PC-9 (cell line): ENCODE results near the gene SFMBT2. TPM values are rescaled to one million over a fixed set of nuclear protein-coding genes. Genes with fewer than 3 reads are reported as not detected.

Experiments
- BruUV-seq: library from RNA; stranded (reverse); fragments of 400-500 nt; replicated peaks from 2 replicates; lab custom pipeline; 2021; lab: Mats Ljungman, UMichigan
- CTCF ChIA-PET: fragments of 300-600 bp; sonication (Branson Sonifier 250); formaldehyde crosslinking; loops from one replicate; lab custom pipeline; 2022; ENCODE audit warnings: antibody characterized with exemption; lab: Charles Lee
- POLR2A ChIA-PET: fragments of 300-600 bp; sonication (Branson Sonifier 250); formaldehyde crosslinking; loops from one replicate; lab custom pipeline; 2022; ENCODE audit warnings: antibody characterized with exemption; ENCODE audit not compliant: unreplicated experiment; lab: Charles Lee
- DNase-seq, 2 experiments: peaks; one replicate each; pipeline versions ENCODE4 v3.0.0 to v3.0.0-alpha.2; 2015 to 2022; ENCODE audit warnings: mixed read lengths in 1 of 2
- H2AFZ ChIP-seq: fragments of 200-600 bp; sonication (generic); 2 replicates; pipeline ENCODE4 v1.8.1; 2017; ENCODE audit warnings: antibody characterized with exemption
- H3F3A ChIP-seq: fragments of 200-600 bp; sonication (generic); 2 replicates; pipeline ENCODE4 v1.8.1; 2017; ENCODE audit warnings: antibody characterized with exemption, mild to moderate bottlenecking, low read depth; ENCODE audit not compliant: insufficient read depth
- H3K27ac ChIP-seq: fragments of 200-600 bp; sonication (generic); 2 replicates; pipeline ENCODE4 v1.6.1; 2016; ENCODE audit warnings: mixed run types
- H3K27me3 ChIP-seq: fragments of 200-600 bp; sonication (generic); 2 replicates; pipeline ENCODE4 v1.6.1; 2016; ENCODE audit warnings: low read depth, mixed run types; ENCODE audit not compliant: insufficient read depth
- H3K36me3 ChIP-seq: fragments of 200-600 bp; sonication (generic); 2 replicates; pipeline ENCODE4 v1.6.1; 2016; ENCODE audit warnings: low read depth, mixed run types
- H3K4me1 ChIP-seq: fragments of 200-600 bp; sonication (generic); replicated peaks from 2 replicates; pipeline ENCODE4 v1.6.1; 2016; ENCODE audit warnings: mixed run types; ENCODE audit not compliant: insufficient read depth
- H3K4me2 ChIP-seq: fragments of 200-600 bp; sonication (generic); 2 replicates; pipeline ENCODE4 v1.6.1; 2017; ENCODE audit warnings: mixed run types
- H3K4me3 ChIP-seq: fragments of 200-600 bp; sonication (generic); 2 replicates; pipeline ENCODE4 v1.6.1; 2016; ENCODE audit warnings: mixed run types
- H3K79me2 ChIP-seq: fragments of 200-600 bp; sonication (generic); 2 replicates; pipeline ENCODE4 v1.6.1; 2017; ENCODE audit warnings: low read depth, mixed run types
- H3K9me2 ChIP-seq: fragments of 200-600 bp; sonication (generic); 2 replicates; pipeline ENCODE4 v1.8.1; 2017; ENCODE audit warnings: mild to moderate bottlenecking; ENCODE audit not compliant: insufficient read depth
- H3K9me3 ChIP-seq: fragments of 200-600 bp; sonication (generic); 2 replicates; pipeline ENCODE4 v1.8.1; 2016; ENCODE audit warnings: low read depth; ENCODE audit not compliant: insufficient read depth
- H4K20me1 ChIP-seq: fragments of 200-600 bp; sonication (generic); 2 replicates; pipeline ENCODE4 v1.8.1; 2017; ENCODE audit not compliant: insufficient read depth
- EZH2 ChIP-seq: fragments of 200-600 bp; sonication (generic); IDR thresholded peaks from 2 replicates; pipeline ENCODE4 v1.8.0; 2017; ENCODE audit warnings: antibody characterized with exemption, low read depth
- intact Hi-C: fragments of 100-400 bp; cut with micrococcal nuclease; formaldehyde crosslinking; loops from one replicate; pipeline ENCODE4 v1.10.0; 2022; ENCODE audit not compliant: unreplicated experiment
- total RNA-seq: library from RNA; stranded (reverse); gene quantifications from 2 replicates; pipeline ENCODE4 v1.2.3, GENCODE V29; 2021
- TF ChIP-seq, protein P1 (sequence below): fragments of 200-600 bp; sonication (generic); conservative IDR thresholded peaks from 2 replicates; pipeline ENCODE4 v1.6.1; 2017; ENCODE audit warnings: mixed run types, antibody characterized with exemption, mild to moderate bottlenecking, moderate library complexity

SFMBT2 gene
- total RNA-seq, 1 experiment from 2014 or later, result 0.07 TPM

DNA sequence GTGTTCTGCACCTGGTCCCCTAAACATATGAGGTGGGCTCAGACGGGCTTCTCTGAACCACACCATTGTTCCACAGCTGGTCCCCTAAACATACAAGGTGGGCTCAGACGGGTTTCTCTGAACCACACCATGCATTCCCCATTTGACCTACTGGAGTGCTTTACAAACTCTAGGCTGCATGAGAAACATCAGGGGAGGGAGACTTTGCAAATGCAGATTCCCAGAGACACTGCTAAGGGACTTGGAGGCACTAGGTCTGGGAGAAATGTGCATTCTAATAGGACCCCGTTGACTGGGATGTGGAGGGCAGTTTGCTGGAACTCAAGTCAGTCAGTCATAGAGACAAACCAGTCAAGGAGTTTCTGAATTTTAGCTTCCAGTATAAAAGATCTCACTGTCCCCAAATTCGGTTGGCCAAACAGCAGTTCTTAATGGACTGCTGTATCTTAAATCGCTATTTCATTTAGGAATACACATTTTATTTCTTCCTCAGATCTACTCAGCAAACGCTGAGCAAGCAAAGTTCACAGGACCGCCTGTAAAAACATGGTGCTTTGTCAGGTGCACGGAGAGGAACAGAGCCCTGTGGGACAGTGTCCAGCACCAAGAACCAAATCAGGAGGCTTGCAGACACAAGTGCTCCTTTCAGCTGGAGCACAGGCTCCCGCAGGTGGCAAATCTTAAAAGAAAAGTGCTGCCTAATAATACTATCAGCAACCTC lies 198.8 kb downstream of the SFMBT2 start:
- intact Hi-C loops, result no loop called here
- Histone ChIP-seq H3F3A (no peaks in the 10 kb centered on the region), H3K36me3 (no peaks in the 10 kb centered on the region), H3K27ac (no peak overlapping the region), H3K9me2 (no peaks in the 10 kb centered on the region), H4K20me1 (no peaks in the 10 kb centered on the region), H3K27me3 (peaks cover 48% of the 10 kb centered on the region), H3K4me3 (no peak overlapping the region), H2AFZ (no peak overlapping the region), H3K4me2 (no peak overlapping the region), H3K4me1 (no peaks in the 10 kb centered on the region), H3K9me3 (no peaks in the 10 kb centered on the region), H3K79me2 (no peaks in the 10 kb centered on the region)
- no peak for DNase-seq
- POLR2A ChIA-PET, result no interaction called here
- BruUV-seq, result no TSS peak
- CTCF ChIA-PET, result no interaction called here
- no peak for TF ChIP-seq EZH2
- TF ChIP-seq, protein P1, sequence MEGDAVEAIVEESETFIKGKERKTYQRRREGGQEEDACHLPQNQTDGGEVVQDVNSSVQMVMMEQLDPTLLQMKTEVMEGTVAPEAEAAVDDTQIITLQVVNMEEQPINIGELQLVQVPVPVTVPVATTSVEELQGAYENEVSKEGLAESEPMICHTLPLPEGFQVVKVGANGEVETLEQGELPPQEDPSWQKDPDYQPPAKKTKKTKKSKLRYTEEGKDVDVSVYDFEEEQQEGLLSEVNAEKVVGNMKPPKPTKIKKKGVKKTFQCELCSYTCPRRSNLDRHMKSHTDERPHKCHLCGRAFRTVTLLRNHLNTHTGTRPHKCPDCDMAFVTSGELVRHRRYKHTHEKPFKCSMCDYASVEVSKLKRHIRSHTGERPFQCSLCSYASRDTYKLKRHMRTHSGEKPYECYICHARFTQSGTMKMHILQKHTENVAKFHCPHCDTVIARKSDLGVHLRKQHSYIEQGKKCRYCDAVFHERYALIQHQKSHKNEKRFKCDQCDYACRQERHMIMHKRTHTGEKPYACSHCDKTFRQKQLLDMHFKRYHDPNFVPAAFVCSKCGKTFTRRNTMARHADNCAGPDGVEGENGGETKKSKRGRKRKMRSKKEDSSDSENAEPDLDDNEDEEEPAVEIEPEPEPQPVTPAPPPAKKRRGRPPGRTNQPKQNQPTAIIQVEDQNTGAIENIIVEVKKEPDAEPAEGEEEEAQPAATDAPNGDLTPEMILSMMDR, result no peak

GRCh38 chr10:7210516-7210915 lies 200.3 kb downstream of the SFMBT2 start:
- CTCF ChIA-PET, result no interaction called here
- DNase-seq, result no peak
- no peaks in the 10 kb centered on the region for H3K36me3 ChIP-seq

GRCh38 chr10:7209458-7209857 lies 201.4 kb downstream of the SFMBT2 start:
- Histone ChIP-seq H3K4me3 (no peak overlapping the region), H3K27me3 (peaks cover 53% of the 10 kb centered on the region), H3K36me3 (no peaks in the 10 kb centered on the region), H3K9me2 (no peaks in the 10 kb centered on the region), H3K4me2 (no peak overlapping the region), H2AFZ (no peak overlapping the region), H3K4me1 (no peaks in the 10 kb centered on the region), H3K9me3 (no peaks in the 10 kb centered on the region), H4K20me1 (no peaks in the 10 kb centered on the region), H3K79me2 (no peaks in the 10 kb centered on the region), H3F3A (no peaks in the 10 kb centered on the region), H3K27ac (no peak overlapping the region)
- TF ChIP-seq EZH2, result no peak
- TF ChIP-seq, protein P1, result no peak
- DNase-seq, result no peak
- ChIA-PET CTCF (no interaction called here), POLR2A (no interaction called here)
- intact Hi-C loops, result no loop called here
- no TSS peak for BruUV-seq

More at GRCh38 chr10:7210516-7210915, 200.3 kb downstream of the SFMBT2 start:
- Histone ChIP-seq H3K4me2 (no peak overlapping the region), H3K27me3 (peaks cover 56% of the 10 kb centered on the region), H3K79me2 (no peaks in the 10 kb centered on the region), H2AFZ (no peak overlapping the region), H3K9me3 (no peaks in the 10 kb centered on the region), H3K4me1 (no peaks in the 10 kb centered on the region), H4K20me1 (no peaks in the 10 kb centered on the region), H3K27ac (no peak overlapping the region), H3F3A (no peaks in the 10 kb centered on the region), H3K4me3 (no peak overlapping the region), H3K9me2 (no peaks in the 10 kb centered on the region)
- intact Hi-C loops, result no loop called here
- no TSS peak for BruUV-seq
- no peak for TF ChIP-seq EZH2
- TF ChIP-seq, protein P1, result no peak
- POLR2A ChIA-PET, result no interaction called here
